OCI-LY1 (cell line): ENCODE measurements around the gene PLEKHB2.

Experiments used
- EZH2 ChIP-seq: fragments of 200-600 bp; sonication (generic), shearing (Covaris generic); IDR thresholded peaks from 2 replicates; pipeline ENCODE4 v1.8.0; 2017; ENCODE audit warnings: borderline replicate concordance, mixed run types, mild to moderate bottlenecking, antibody characterized with exemption, low read length, moderate library complexity, mixed read lengths
- TF ChIP-seq, protein P1 (sequence below): fragments of 200-600 bp; sonication (generic), shearing (Covaris generic); IDR thresholded peaks from 2 replicates; pipeline ENCODE4 v1.5.1; 2017; ENCODE audit warnings: mild to moderate bottlenecking, antibody characterized with exemption, low read length, moderate library complexity, mixed read lengths

DNA sequence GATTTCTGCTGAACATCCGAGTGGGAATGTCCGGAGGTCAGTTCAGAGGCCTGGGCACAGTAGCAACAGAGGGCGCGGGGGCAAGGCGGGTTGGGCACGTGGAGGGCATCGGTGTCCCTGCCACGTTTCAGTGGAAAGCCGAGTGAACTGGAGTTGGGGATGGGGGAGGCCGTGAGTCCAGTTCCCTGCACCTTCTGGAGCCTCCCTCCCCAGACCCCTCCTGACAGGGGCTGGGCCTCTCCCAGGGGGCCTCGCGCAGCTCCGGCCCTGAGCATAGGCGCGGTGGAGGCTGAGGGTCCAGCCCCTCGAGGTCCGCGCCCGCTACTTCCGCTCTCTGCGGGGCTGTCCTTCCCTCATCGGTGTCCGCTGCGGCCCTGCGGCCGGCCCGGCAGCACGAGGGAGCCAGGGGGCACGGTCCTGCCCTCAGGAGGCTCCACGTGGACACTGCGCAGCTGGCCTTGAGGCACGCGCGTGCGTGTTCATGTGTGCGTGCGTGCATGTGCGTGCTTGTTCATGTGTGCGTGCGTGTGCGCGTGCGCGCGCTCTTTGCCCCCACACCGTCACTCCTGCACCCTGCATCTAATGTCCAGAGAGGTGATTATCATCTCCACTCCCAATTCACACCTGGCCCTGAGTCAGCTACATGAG, 50.2 kb downstream of the PLEKHB2 start:
- no peak for TF ChIP-seq EZH2
- TF ChIP-seq, protein P1, sequence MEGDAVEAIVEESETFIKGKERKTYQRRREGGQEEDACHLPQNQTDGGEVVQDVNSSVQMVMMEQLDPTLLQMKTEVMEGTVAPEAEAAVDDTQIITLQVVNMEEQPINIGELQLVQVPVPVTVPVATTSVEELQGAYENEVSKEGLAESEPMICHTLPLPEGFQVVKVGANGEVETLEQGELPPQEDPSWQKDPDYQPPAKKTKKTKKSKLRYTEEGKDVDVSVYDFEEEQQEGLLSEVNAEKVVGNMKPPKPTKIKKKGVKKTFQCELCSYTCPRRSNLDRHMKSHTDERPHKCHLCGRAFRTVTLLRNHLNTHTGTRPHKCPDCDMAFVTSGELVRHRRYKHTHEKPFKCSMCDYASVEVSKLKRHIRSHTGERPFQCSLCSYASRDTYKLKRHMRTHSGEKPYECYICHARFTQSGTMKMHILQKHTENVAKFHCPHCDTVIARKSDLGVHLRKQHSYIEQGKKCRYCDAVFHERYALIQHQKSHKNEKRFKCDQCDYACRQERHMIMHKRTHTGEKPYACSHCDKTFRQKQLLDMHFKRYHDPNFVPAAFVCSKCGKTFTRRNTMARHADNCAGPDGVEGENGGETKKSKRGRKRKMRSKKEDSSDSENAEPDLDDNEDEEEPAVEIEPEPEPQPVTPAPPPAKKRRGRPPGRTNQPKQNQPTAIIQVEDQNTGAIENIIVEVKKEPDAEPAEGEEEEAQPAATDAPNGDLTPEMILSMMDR = no peak
